HepG2 (cell line): ENCODE data around the gene KATNA1. TPM values are rescaled to one million over a fixed set of nuclear protein-coding genes. Genes with fewer than 3 reads are reported as not detected.

ENCODE experiments used
- ARNTL ChIP-seq: sonication (generic); formaldehyde crosslinking; IDR thresholded peaks from 2 replicates; pipeline ENCODE4 v1.4.0; 2020; ENCODE audit warnings: mild to moderate bottlenecking, missing genetic modification reagents
- CHCHD3 ChIP-seq: sonication (generic); formaldehyde crosslinking; IDR thresholded peaks from 2 replicates; pipeline ENCODE4 v1.8.0; 2022; ENCODE audit warnings: mild to moderate bottlenecking, missing genetic modification reagents, moderate library complexity
- EEA1 ChIP-seq: sonication (generic); formaldehyde crosslinking; IDR thresholded peaks from 2 replicates; pipeline ENCODE4 v1.5.1; 2020; ENCODE audit warnings: mild to moderate bottlenecking, missing genetic modification reagents, borderline replicate concordance
- FOSL2 ChIP-seq: sonication (generic); formaldehyde crosslinking; IDR thresholded peaks from 2 replicates; pipeline ENCODE4 v1.4.0; 2020; ENCODE audit warnings: missing genetic modification reagents
- FOXK1 ChIP-seq: sonication (generic); formaldehyde crosslinking; IDR thresholded peaks from 2 replicates; pipeline ENCODE4 v1.4.0; 2020; ENCODE audit warnings: low read depth, missing genetic modification reagents, borderline replicate concordance
- GFI1 ChIP-seq: sonication (generic); formaldehyde crosslinking; IDR thresholded peaks from 2 replicates; pipeline ENCODE4 v1.5.0; 2020; ENCODE audit warnings: missing genetic modification reagents, mild to moderate bottlenecking, borderline replicate concordance
- HMG20A ChIP-seq: IDR thresholded peaks from 2 replicates; pipeline ENCODE4 v1.6.1; 2016; ENCODE audit warnings: borderline replicate concordance
- HMG20B ChIP-seq: conservative IDR thresholded peaks from 2 replicates; pipeline ENCODE4 v1.6.1; 2016; ENCODE audit warnings: missing genetic modification reagents, missing compliant biosample characterization
- HMGA1 ChIP-seq: sonication (generic); formaldehyde crosslinking; conservative IDR thresholded peaks from 2 replicates; pipeline ENCODE4 v1.4.0; 2020; ENCODE audit warnings: missing genetic modification reagents
- IRF1 ChIP-seq: sonication (generic); formaldehyde crosslinking; IDR thresholded peaks from 2 replicates; pipeline ENCODE4 v1.4.0; 2020; ENCODE audit warnings: low read depth, mild to moderate bottlenecking, missing genetic modification reagents
- KDM4B ChIP-seq: sonication (generic); formaldehyde crosslinking; IDR thresholded peaks from 2 replicates; pipeline ENCODE4 v1.4.0; 2020; ENCODE audit warnings: missing genetic modification reagents
- MAFG ChIP-seq: sonication (generic); formaldehyde crosslinking; IDR thresholded peaks from 2 replicates; pipeline ENCODE4 v1.5.1; 2020; ENCODE audit warnings: mild to moderate bottlenecking, missing genetic modification reagents
- PBX2 ChIP-seq: IDR thresholded peaks from 2 replicates; pipeline ENCODE4 v1.6.1; 2016; ENCODE audit warnings: control low read depth
- POGZ ChIP-seq: sonication (generic); formaldehyde crosslinking; IDR thresholded peaks from 2 replicates; pipeline ENCODE4 v1.4.0; 2020; ENCODE audit warnings: mild to moderate bottlenecking, missing genetic modification reagents
- POLR2A ChIP-seq, 2 experiments: IDR thresholded peaks; 2 replicates each; pipeline ENCODE4 v1.6.1; 2011; ENCODE audit warnings: low read depth in 2 of 2, low read length in 2 of 2, mild to moderate bottlenecking in 1 of 2, moderate library complexity in 1 of 2; ENCODE audit not compliant: insufficient read depth in 1 of 2
- SP1 ChIP-seq, 2 experiments: fragments of 450-650 bp in 1 of 2; sonication (generic) in 1 of 2; formaldehyde crosslinking in 1 of 2; IDR thresholded peaks; 2 replicates each; pipeline versions ENCODE4 v1.4.0 to v1.6.1; 2016 to 2020; ENCODE audit warnings: missing genetic modification reagents in 1 of 2
- WIZ ChIP-seq: sonication (generic); formaldehyde crosslinking; IDR thresholded peaks from 2 replicates; pipeline ENCODE4 v1.5.1; 2020; ENCODE audit warnings: mild to moderate bottlenecking, missing genetic modification reagents
- ZBTB34 ChIP-seq: sonication (generic); formaldehyde crosslinking; IDR thresholded peaks from 2 replicates; pipeline ENCODE4 v1.8.0; 2022; ENCODE audit warnings: mild to moderate bottlenecking, missing genetic modification reagents
- ZBTB4 ChIP-seq: sonication (generic); formaldehyde crosslinking; IDR thresholded peaks from 2 replicates; pipeline ENCODE4 v1.4.0; 2020; ENCODE audit warnings: missing genetic modification reagents, mild to moderate bottlenecking, borderline replicate concordance
- ZBTB8A ChIP-seq: sonication (generic); formaldehyde crosslinking; IDR thresholded peaks from 2 replicates; pipeline ENCODE4 v1.4.0; 2020; ENCODE audit warnings: mild to moderate bottlenecking, low read depth, missing genetic modification reagents, borderline replicate concordance
- ZNF563 ChIP-seq: sonication (generic); formaldehyde crosslinking; IDR thresholded peaks from 2 replicates; pipeline ENCODE4 v1.8.0; 2022; ENCODE audit warnings: mild to moderate bottlenecking, moderate library complexity, missing genetic modification reagents
- ZSCAN25 ChIP-seq: sonication (generic); formaldehyde crosslinking; IDR thresholded peaks from 2 replicates; pipeline ENCODE4 v1.8.0; 2022; ENCODE audit warnings: mild to moderate bottlenecking, missing genetic modification reagents
- ZSCAN9 ChIP-seq: IDR thresholded peaks from 2 replicates; pipeline ENCODE4 v1.6.1; 2016; ENCODE audit warnings: borderline replicate concordance
- polyA plus RNA-seq, 8 experiments: library from polyadenylated mRNA; depleted of rRNA in 3 of 8; stranded (reverse) in 7 of 8; unstranded in 1 of 8; fragments of >200 nt; fragmentation: Illumina TruSeq in 4 of 8; extraction: Trizol in 4 of 8; gene quantifications; 2 replicates each; pipeline versions ENCODE4 v1.2.1 to v1.2.3, GENCODE V29; 2011 to 2016; ENCODE audit warnings: low read depth in 4 of 8, missing spikeins in 1 of 8, mixed read lengths in 1 of 8; ENCODE audit not compliant: insufficient read depth in 1 of 8
- total RNA-seq, 5 experiments: library from RNA; depleted of rRNA; stranded (reverse); fragments of >200 nt; fragmentation: Illumina TruSeq; extraction: Trizol; gene quantifications; 2 replicates each; pipeline ENCODE4 v1.2.3, GENCODE V29; 2016; ENCODE audit warnings: low read depth in 1 of 5

The KATNA1 gene
- total and polyA plus RNA-seq, 2 of the 13 experiments (the other 11 are each of a cell fraction or from before 2014, with no cell fraction given): 14.8 to 25.3 TPM

- TF ChIP-seq HMG20A: peak; percentile 56; the same call in 1 of the 2 replicates
- no peak for TF ChIP-seq HMG20B (CRISPR knock-in tag)
- peak; percentile 95 for TF ChIP-seq ZBTB34 (CRISPR knock-in tag)
- TF ChIP-seq GFI1: peak; percentile 88; the same call in 1 of the 2 replicates
- TF ChIP-seq POLR2A (IDR thresholded peaks at IDR 0.05; ENCODE audit: insufficient read depth in 1 of 2, low read depth in 2 of 2, low read length in 2 of 2): peak; percentile 94 to 96
- TF ChIP-seq KDM4B (CRISPR knock-in tag): peak; percentile 92
- peak; percentile 78; the same call in 1 of the 2 replicates for TF ChIP-seq EEA1 (CRISPR knock-in tag)
- peak; percentile 94; the same call in 1 of the 2 replicates for TF ChIP-seq ZBTB4 (CRISPR knock-in tag)
- TF ChIP-seq PBX2 (CRISPR knock-in tag): no peak
- peak; percentile 87 for TF ChIP-seq ZSCAN25 (CRISPR knock-in tag)
- peak; percentile 90 for TF ChIP-seq ARNTL
- TF ChIP-seq FOSL2 (CRISPR knock-in tag): peak; percentile 70; the same call in 1 of the 2 replicates
- peak; percentile 98 for TF ChIP-seq ZNF563 (CRISPR knock-in tag)
- TF ChIP-seq CHCHD3 (CRISPR knock-in tag): peak; percentile 92; the same call in 1 of the 2 replicates
- TF ChIP-seq POGZ (CRISPR knock-in tag): peak; percentile 94
- TF ChIP-seq IRF1: peak; percentile 97
- peak; percentile 97; the same call in 1 of the 2 replicates for TF ChIP-seq ZBTB8A (CRISPR knock-in tag)
- peak; percentile 99; the same call in 1 of the 2 replicates for TF ChIP-seq WIZ
- no peak for TF ChIP-seq HMGA1
- TF ChIP-seq FOXK1 (CRISPR knock-in tag): peak; percentile 93
- TF ChIP-seq ZSCAN9 (CRISPR knock-in tag): peak; percentile 99
- no peak for TF ChIP-seq SP1 (IDR thresholded peaks at IDR 0.05)
- TF ChIP-seq SP1 (CRISPR knock-in tag; IDR thresholded peaks at IDR 0.05): peak; percentile 78
- no peak for TF ChIP-seq MAFG (CRISPR knock-in tag)
Observed at GRCh38 chr6:149648148-149649145, at the start of gene KATNA1 (continued).
